GM21515 (cell line): ENCODE results near the gene TRMT2A.

Experiments used
- ATAC-seq: cut with Tn5 transposase; IDR thresholded peaks from one replicate; pipeline ENCODE4 v1.9.1; 2021; ENCODE audit not compliant: unreplicated experiment

Gene TRMT2A

DNA sequence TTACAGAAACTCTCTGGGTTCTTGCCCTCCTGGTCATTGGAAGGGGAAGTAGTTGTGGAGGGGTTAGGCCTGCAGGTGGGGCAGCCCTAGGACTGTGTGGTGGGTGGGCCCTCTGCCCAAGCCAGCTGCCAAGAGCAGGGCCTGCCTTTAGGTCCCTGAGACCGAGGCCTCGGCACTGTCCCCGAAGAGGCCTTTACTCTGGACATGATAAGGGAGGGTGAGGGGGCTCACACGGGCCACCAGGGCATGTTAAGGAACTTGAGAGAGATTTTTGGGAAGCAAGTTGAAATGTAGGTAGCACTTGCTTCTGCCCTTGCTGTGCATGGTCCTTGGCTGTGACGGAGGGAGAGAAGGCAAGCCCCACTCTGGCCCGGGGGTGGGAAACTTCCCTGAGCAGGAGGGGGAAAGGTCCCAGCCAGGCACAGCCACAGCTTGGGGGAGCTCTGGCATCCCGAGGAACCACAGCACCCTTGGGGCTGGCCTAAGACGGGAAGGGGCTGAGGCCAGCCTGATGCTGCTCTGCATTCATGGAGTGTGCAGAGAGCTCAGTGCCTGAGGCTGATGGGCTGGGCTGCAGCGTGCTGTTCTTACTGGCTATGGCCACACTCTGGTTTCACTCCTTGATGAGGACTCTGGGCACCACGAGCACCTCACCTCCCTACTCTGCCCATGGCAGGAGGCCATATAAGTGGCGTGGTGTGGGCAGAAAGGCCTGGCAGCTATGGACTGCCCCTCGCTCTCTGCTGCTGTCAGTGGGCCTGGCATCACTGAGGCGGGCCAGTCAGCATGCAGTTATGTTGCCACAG lies 8.9 kb downstream of the TRMT2A start:
- no peak for ATAC-seq

DNA sequence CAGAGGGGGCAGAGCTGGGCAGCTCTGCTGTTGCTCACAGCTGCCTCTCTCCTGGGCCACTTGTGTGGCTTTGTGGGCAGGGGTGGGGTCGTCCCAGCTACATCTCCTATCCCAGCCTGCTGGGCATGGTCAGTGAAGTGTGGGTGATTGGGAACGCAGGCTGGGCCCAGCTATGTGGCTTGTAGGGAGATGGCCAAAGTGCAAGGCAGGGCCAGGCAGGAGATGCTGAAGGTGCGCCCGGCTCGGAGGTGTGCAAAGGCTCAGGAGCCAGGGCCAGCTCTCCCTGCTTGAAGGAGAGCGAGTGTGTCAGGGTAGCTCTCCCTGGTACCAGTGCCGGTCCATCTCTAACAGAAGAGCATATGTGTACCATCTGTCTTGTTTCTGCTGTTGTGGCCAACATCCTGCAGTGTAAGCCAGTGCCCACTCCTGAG lies 9.5 kb downstream of the TRMT2A start:
- no peak for ATAC-seq

- no peak for ATAC-seq
Observed at GRCh38 chr22:20106849-20107237, 10.2 kb downstream of the TRMT2A start.

- ATAC-seq, result no peak
Observed at GRCh38 chr22:20106205-20106848, 10.7 kb downstream of the TRMT2A start.

GRCh38 chr22:20105456-20106204 lies 11.4 kb downstream of the TRMT2A start:
- no peak for ATAC-seq

DNA sequence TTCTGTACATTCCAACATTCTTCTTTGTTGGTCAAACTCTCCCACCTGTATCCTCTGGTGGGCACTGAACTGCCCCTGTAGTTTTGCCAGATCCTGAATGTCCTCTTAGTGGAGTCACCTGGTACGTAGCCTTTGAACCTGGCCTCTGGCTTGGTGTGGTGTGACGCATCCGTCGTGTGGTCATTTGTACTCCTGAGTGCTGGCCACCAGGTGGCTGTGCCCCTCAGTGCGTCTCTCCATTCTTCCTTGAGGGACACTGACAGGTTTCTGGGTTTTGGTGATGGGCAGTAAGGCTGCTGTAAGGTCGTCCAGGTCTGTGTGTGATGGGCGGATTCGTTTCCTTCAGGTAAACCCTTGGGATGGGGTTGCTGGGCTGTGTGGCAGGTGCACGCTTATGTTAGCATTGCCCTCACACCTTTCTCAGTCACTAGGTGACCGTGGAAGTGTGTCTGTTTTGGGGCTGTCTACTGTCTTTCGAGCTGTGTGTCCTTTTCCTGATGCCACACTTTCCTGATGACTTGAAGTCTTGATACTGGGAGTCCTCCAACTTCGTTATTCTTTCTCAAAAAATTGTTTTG lies 14.7 kb downstream of the TRMT2A start:
- ATAC-seq, result no peak

DNA sequence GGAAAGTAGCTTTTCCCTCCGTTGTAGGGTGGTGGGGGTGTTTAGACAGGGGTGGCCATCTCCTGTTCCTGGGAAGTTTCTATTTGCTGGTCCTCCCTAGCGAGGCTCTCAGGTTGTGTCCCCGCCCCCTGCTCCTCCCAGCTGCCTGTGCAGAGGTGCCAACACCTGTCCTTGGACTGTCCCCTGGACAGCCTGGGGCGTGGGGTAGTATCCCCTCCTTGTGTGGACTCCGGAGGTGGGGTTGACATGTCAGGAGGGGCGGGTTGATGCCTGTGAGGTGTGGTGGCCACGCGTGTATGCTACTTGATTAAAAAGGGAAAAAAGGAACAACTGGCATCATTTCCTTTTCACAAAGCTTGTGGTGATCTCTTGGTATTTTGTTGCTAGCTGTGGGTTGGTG lies 15.4 kb downstream of the TRMT2A start:
- no peak for ATAC-seq

DNA sequence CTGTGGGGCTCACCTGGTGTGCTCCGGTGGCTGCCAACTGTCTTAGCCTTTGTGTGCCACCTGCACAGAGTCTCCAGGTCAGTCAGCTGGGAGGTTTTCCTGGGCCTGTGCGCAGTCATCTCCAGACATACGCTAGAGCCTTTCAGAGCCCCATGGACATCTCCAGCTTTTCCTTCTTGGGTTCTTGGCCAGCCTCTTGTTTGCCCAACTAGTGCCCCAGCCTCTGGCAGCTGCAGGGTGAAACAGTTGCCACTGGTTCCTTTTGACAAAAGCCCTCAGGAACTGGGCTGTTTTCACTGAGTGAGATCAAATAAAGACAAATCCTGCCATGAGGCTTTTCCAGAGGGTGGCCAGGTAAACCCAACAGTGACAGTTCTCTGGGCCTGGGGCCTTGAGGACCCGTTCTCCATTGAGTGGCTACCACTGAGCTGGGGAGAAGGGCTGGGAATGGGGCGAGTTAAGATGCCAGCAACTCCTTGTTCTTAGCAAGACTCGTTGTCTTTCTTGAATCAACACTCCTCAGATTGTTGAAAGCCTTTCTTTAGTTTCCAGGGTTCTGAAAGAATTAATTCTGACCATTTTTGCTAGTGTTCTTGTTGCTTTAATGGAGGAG lies 17.8 kb downstream of the TRMT2A start:
- no peak for ATAC-seq

DNA sequence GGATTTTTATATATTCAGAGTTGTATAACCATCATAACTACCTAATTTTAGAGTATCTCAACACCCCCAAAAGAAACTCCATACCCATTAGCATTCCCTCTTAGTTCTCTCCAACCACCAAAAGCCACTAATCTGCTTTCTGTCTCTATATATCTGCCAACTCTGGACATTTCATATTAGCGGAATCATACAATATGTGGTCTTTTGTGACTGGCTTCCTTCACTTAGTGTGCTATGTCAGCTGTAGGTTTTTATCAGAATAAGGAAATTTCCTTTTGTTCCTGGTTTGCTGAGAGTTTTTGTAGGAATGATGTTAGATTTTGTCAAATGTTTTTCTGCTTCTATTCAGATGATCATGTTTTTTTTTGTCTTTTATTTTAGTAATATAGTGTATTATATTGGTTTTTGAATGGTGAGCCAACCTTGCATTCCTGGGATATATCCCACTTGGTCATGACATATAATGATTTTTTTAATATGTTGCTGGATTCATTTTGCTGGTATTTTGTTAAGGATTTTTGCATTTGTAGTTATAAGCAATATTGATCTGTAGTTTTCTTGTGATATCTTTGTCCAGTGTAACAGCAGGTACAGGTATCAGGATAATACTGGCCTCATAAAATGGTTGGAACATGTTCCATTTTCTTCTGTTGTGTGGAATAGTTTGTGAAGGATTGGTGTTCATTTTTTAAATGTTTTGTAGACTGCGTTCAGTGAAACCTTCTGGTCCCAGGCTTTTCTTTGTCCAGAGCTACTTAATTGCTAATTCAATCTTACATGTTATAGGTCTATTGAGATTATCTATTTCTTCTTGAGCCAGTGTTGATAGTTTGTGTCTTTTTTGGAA lies 20.2 kb downstream of the TRMT2A start:
- no peak for ATAC-seq

- no peak for ATAC-seq
Observed at GRCh38 chr22:20095521-20095920, 21.5 kb downstream of the TRMT2A start.

DNA sequence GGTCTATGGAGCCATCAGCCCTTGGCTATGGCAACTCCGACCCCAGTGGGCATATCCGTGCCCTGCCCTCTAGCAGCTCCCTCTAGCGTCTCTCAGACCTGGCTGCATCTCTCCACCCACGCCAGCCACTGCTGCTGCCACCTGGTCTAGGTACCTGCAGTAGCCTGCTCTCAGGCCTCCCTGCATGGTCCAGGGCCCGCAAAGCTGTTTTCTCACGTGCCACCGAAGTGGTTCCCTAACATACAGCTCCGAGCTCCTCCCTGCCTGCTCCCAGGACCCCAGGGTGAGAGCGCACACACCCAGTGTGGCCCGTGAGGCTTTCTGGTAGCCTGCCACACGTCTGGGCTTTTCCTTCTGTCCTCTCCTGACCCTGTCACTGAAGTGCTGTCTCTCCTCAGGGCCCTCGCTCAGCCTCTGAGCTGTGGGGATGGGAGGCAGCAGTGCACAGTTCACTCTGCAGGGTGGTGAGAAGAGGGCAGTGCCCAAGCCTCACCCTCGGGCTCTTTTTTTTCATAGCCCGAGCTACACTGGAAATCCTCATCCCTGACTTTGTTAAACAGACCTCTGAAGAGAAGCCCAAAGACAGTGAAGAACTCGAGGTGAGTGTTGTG lies 22.7 kb downstream of the TRMT2A start:
- ATAC-seq, result no peak

DNA sequence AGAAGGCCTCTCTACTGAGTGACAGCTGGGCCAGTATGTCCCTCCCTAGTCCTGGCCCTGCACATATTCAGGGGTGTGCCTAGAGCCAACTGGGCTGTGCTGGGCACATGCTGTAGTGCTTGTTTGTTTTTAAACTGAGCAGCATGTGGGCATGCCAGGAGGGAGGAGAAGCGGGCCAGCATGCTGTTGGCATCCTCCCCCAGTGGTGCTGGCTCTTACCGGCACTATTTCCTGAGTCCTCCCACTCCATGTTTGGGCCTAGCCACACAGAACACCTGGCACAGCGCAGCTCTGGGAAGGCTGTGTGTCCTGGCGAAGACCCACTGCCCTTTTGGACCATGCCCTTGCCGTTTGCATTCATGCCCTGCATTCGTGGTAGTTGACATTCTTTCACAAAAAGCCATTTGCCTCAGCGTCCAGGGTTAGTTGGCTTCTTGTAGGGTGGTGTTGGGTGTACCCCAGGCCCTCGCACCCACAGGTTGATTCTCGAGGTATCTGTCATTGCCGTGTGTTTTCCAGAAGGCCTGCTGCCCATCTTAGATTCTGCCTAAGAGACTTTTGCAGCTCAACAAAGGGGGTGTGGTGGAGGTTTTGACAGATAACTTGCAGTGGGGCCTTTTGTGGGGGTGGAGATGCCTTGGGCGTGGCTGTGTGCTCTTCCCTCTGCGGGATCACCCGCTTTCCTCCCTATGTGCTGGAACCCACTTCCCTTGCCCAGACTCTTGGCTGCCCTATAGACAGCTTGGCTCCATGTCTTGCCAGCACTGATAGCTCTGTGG lies 23.4 kb downstream of the TRMT2A start:
- no peak for ATAC-seq

DNA sequence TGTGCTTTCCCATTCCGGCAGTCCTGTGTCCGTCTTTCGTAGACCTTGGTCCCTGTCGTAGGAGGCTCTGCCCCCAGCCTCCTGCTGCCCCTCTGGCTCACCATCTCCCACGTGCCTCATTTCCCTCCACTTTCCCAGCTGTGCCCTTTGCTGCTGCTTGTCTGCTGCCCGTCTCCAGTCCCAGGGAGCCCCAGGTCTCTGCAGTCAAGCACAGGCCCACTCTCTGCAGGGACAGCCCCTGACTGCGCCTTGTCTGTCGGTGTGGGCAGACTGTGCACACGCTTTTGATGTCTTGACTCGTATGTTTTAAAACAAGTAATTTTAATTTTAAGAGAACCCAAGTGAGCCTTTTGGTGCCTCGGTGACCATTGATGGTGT lies 24.6 kb downstream of the TRMT2A start:
- no peak for ATAC-seq

DNA sequence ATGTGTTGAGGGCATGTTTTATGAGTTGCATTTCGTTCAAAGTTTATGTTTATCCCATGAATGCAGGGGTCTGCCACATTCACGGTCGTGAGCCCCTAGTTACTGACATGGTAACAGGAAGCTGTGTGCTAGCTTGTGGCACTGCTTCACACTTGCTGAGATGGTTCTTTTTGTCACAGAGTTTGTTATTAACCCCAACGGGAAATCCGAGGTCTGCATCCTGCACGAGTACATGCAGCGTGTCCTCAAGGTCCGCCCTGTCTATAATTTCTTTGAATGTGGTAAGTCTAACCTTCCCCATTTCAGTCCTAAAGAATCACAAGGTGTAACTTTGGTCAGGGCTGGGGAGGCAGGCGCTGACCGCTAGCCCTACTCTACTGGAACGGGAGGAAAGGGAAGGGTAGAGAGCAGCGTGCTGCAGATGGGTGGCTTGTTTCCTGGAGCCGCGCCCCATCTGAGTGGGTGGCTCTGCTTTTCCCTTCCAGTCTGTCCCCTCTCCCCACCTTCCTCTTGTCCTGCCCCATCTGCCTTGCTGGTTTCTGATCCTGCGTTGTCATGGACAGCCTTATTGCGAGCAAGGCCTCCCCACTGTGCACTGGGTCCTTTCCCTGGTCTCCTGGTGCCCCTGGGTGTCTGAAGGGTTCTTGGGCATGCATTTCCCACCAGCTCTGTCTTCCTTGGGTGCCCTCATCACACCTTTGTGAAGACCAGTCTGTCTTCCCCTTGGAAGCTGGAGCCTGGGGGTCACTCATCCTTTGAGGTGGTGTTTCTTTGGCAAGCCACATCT lies 25.1 kb downstream of the TRMT2A start:
- ATAC-seq, result no peak

GRCh38 chr22:20090730-20091240 lies 26.2 kb downstream of the TRMT2A start:
- ATAC-seq, result no peak

DNA sequence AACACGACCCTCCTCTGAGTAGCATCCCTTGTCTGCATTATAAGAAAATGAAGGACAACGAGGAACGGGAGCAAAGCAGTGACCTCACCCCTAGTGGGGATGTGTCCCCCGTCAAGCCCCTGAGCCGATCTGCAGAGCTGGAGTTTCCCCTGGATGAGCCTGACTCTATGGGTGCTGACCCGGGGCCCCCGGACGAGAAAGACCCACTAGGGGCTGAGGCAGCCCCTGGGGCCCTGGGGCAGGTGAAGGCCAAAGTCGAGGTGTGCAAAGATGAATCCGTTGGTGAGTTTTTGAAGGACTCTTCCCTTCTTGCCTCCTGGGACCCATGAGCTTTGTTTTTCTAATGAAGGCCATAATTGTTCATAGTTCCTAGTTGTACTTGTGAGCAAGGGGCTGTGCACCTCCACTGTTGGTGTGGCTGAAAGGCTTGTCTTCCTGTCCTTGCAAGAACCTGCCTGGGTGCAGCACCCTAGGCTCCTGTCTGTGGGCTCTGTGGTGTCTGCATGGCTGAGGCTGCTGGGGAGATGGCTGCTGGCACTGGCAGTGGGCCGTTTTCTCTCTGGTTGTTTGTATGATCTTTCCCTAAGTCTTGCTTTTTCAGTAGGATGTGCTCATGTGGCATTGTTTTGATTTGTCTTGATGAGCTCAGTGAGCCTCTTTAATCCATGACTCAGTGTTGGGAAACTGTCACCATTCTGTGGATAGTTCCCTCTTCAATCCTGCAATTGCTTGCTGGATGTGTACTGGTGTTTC lies 26.9 kb downstream of the TRMT2A start:
- ATAC-seq, result no peak

DNA sequence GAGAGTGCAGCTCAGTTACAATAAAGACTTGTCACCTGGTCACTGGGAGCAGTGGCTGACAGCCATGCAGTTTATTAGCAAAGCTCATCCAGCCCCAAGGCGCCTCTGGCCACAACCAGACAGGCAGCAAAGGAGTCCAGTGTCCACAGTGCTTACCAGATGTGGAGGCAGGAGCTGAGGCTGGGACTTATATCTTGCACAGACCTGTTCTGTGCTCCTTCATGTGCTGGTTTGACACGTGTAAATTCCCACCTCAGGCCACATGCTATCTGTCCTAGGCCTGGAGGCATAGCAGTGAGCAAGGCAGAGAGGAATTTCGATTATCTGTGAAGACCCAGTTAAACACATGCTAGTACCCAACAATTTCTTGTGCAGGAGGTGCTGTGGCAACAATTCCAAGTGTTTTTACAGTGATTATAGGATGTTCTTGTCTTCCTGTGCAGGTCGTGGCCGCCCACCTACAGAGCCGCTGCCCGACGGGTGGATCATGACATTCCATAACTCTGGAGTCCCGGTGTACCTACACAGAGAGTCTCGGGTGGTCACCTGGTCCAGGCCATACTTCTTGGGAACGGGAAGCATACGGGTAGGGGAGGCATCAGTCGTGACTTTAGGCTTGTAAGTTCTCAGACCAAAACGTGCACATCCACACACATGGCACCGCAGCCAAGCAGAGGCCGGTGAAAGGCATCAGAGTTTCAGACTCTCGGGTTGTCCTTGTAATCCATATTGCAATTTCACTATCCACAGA lies 27.6 kb downstream of the TRMT2A start:
- no peak for ATAC-seq
